Trophoblast cell (in vitro differentiated cells and primary cell): Measurements from ENCODE around the gene ECHDC3.

Experiments
- DNase-seq, 2 donors: peaks; one replicate each; pipeline ENCODE4 v3.0.0-alpha.2; 2016
- H2AFZ ChIP-seq: 2 replicates; pipeline ENCODE4 v1.6.1; 2013; ENCODE audit warnings: low read length, moderate library complexity, mild to moderate bottlenecking; ENCODE audit not compliant: insufficient read depth, poor library complexity
- H2AK5ac ChIP-seq: 2 replicates; pipeline ENCODE4 v1.6.1; 2013; ENCODE audit warnings: mild to moderate bottlenecking, low read length
- H2BK120ac ChIP-seq: 2 replicates; pipeline ENCODE4 v1.6.1; 2013; ENCODE audit warnings: low read length, mild to moderate bottlenecking, moderate library complexity; ENCODE audit not compliant: insufficient read depth, poor library complexity
- H2BK12ac ChIP-seq: 2 replicates; pipeline ENCODE4 v1.6.1; 2013; ENCODE audit warnings: mild to moderate bottlenecking, low read length, moderate library complexity
- H2BK5ac ChIP-seq: 2 replicates; pipeline ENCODE4 v1.6.1; 2013; ENCODE audit warnings: low read length, low read depth, moderate library complexity, mild to moderate bottlenecking; ENCODE audit not compliant: poor library complexity
- H3K14ac ChIP-seq: 2 replicates; pipeline ENCODE4 v1.6.1; 2013; ENCODE audit warnings: mild to moderate bottlenecking, low read length
- H3K18ac ChIP-seq: 2 replicates; pipeline ENCODE4 v1.6.1; 2013; ENCODE audit warnings: mild to moderate bottlenecking, low read length
- H3K23ac ChIP-seq: 2 replicates; pipeline ENCODE4 v1.6.1; 2013; ENCODE audit warnings: low read length
- H3K27ac ChIP-seq: 2 replicates; pipeline ENCODE4 v1.5.1; 2013; ENCODE audit warnings: low read depth, mild to moderate bottlenecking, inconsistent platforms, low read length, moderate library complexity
- H3K27me3 ChIP-seq: 2 replicates; pipeline ENCODE4 v1.6.1; 2013; ENCODE audit warnings: inconsistent platforms, mild to moderate bottlenecking, low read length, moderate library complexity; ENCODE audit not compliant: insufficient read depth
- H3K36me3 ChIP-seq, 2 experiments: 1 replicate in 1 of 2; 2 replicates in 1 of 2; pipeline ENCODE4 v1.6.1; 2013; ENCODE audit warnings: low read length in 2 of 2, mild to moderate bottlenecking in 2 of 2, moderate library complexity in 1 of 2; ENCODE audit not compliant: insufficient read depth in 2 of 2, control insufficient read depth in 1 of 2
- H3K4ac ChIP-seq: 2 replicates; pipeline ENCODE4 v1.6.1; 2013; ENCODE audit warnings: low read depth, mild to moderate bottlenecking, low read length, moderate library complexity
- H3K4me1 ChIP-seq, 2 experiments: 1 replicate in 1 of 2; 2 replicates in 1 of 2; pipeline ENCODE4 v1.6.1; 2013; ENCODE audit warnings: low read length in 2 of 2, mild to moderate bottlenecking in 2 of 2, moderate library complexity in 1 of 2; ENCODE audit not compliant: insufficient read depth in 2 of 2, control insufficient read depth in 1 of 2
- H3K4me2 ChIP-seq: 2 replicates; pipeline ENCODE4 v1.6.1; 2013; ENCODE audit warnings: inconsistent platforms, mild to moderate bottlenecking, low read length, moderate library complexity
- H3K4me3 ChIP-seq: 2 replicates; pipeline ENCODE4 v1.5.1; 2013; ENCODE audit warnings: mild to moderate bottlenecking, low read depth, low read length, inconsistent platforms
- H3K79me1 ChIP-seq: one replicate; pipeline ENCODE4 v1.6.1; 2013; ENCODE audit warnings: low read length
- H3K79me2 ChIP-seq: 2 replicates; pipeline ENCODE4 v1.6.1; 2013; ENCODE audit warnings: low read length, mild to moderate bottlenecking; ENCODE audit not compliant: control insufficient read depth, insufficient read depth, poor library complexity
- H3K9ac ChIP-seq: 2 replicates; pipeline ENCODE4 v1.6.1; 2013; ENCODE audit warnings: mild to moderate bottlenecking, low read length
- H3K9me3 ChIP-seq: 2 replicates; pipeline ENCODE4 v1.6.1; 2013; ENCODE audit warnings: low read depth, mild to moderate bottlenecking, control low read depth, inconsistent platforms, low read length; ENCODE audit not compliant: insufficient read depth
- H4K12ac ChIP-seq: 2 replicates; pipeline ENCODE4 v1.6.1; 2013; ENCODE audit warnings: low read depth, mild to moderate bottlenecking, low read length, moderate library complexity
- H4K8ac ChIP-seq: 2 replicates; pipeline ENCODE4 v1.6.1; 2013; ENCODE audit warnings: low read depth, mild to moderate bottlenecking, low read length, moderate library complexity
- H4K91ac ChIP-seq: one replicate; pipeline ENCODE4 v1.6.1; 2013; ENCODE audit warnings: low read depth, mild to moderate bottlenecking, low read length, moderate library complexity
- WGBS: extraction: QIAGEN DNeasy Blood & Tissue Kit; methylation state at CpG from one replicate; pipeline ENCODE4 v1.1.7; 2013; ENCODE audit warnings: missing lambda C conversion rate; ENCODE audit not compliant: insufficient read length, insufficient coverage; ENCODE audit errors: extremely low coverage; 5-methylcytosine and 5-hydroxymethylcytosine counted together

The ECHDC3 gene

DNA sequence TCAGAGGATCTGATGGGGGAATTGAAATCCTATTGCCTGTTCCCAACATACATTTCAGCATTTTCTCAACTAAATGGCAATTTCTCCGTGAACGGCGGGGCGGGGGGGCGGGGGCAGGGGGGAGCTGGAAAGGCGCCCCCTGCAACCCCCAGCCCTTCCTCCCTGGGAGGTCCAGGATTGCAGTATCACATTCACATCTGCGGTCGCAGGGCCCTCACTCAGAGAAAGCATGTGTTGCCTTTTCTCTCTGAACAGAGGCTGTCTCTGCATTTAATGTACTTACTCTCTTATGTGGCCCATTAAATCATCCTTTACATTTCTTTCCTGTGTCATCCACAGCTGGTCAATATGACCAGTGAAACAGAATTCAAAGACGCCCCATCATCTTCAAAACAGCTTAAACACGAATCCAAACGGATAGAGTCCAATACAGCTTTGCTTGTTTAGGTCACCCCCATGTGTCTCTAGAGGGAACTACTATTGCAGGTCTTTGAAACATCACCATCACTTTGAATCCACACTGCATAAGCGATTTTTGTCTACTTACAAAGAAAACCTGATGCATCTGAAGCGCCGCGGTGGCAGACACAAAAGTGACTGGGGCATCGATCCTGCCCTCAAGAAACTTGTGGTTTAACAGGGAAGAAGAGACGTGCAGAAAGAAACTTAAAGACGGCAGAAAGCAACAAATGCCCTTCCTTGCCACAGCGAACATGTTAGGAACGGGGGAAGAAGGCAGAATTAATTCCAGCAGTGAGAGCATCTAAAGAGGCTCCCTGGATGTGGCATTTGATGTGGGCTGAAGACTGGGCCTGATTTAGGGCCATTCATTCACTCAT is 17.0 kb upstream of the ECHDC3 start:
- Histone ChIP-seq H3K9me3 (peaks cover 8% of the 10 kb centered on the region), H3K9ac (no peak overlapping the region), H3K4me2 (no peak overlapping the region), H3K79me2 (no peaks in the 10 kb centered on the region), H4K12ac (no peak overlapping the region), H3K27me3 (no peaks in the 10 kb centered on the region), H4K91ac (no peak overlapping the region), H3K79me1 (no peaks in the 10 kb centered on the region), H3K27ac (no peak overlapping the region), H2BK5ac (no peak overlapping the region), H2BK12ac (no peak overlapping the region), H3K36me3 (no peaks in the 10 kb centered on the region), H3K4ac (no peak overlapping the region), H2BK120ac (no peak overlapping the region), H3K23ac (no peak overlapping the region), H4K8ac (no peak overlapping the region), H3K4me1 (no peaks in the 10 kb centered on the region), H3K4me3 (no peak overlapping the region), H3K14ac (no peak overlapping the region), H2AK5ac (no peak overlapping the region), H2AFZ (no peak overlapping the region), H3K18ac (no peak overlapping the region)
- WGBS, result no CpG with 5 or more reads among the region's 20 CpGs
- DNase-seq, result peak; percentile 15 to 71

DNA sequence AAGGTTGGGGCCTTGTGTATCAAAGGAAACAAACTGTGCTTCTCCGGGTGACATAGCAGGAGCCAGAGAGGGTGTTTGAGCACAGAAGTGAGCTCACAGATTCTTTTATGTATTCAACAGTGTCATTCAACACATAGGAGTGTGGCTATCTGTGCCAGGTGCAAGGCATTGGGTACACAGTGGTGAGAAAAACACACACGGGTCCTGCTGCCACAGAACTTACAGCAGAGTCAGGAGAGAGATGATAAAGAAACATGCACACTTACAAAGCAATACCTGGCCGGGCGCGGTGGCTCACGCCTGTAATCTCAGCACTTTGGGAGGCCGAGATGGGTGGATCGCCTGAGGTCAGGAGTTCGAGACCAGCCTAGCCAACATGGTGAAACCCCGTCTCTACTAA is 16.3 kb upstream of the ECHDC3 start:
- Histone ChIP-seq H3K14ac (no peak overlapping the region), H3K79me2 (no peaks in the 10 kb centered on the region), H3K4me1 (no peaks in the 10 kb centered on the region), H2AFZ (no peak overlapping the region), H4K91ac (no peak overlapping the region), H3K79me1 (no peaks in the 10 kb centered on the region), H2BK120ac (no peak overlapping the region), H3K23ac (no peak overlapping the region), H4K8ac (no peak overlapping the region), H2BK5ac (no peak overlapping the region), H3K27ac (no peak overlapping the region), H3K4me2 (no peak overlapping the region), H3K36me3 (no peaks in the 10 kb centered on the region), H3K4ac (no peak overlapping the region), H3K27me3 (no peaks in the 10 kb centered on the region), H3K4me3 (no peak overlapping the region), H2BK12ac (no peak overlapping the region), H3K9ac (no peak overlapping the region), H2AK5ac (no peak overlapping the region), H3K9me3 (peaks cover 10% of the 10 kb centered on the region), H3K18ac (no peak overlapping the region), H4K12ac (no peak overlapping the region)
- no peak for DNase-seq
- no CpG with 5 or more reads among the region's 10 CpGs for WGBS

DNA sequence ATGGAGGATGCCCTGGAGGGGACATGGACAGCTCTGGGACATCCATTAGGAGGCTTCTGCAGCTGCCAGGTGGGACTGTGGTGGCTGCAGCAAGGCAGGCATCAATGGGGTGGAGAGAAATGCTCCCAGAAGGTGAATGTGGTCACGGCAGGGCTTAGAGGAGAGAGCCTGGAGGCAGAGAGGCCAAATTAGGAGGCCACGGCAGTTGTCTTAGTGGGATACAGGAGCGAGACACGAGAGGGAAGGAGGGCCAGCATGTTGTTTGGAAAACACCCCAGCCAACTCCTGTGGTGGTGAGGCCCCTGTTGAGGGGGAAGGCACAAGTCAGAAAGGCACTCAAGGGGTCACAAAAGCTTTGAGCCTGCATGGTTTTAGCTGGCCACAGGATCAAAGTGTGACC is 14.6 kb upstream of the ECHDC3 start:
- no peak overlapping the region for H3K27ac ChIP-seq
- H3K4me2 ChIP-seq, result no peak overlapping the region
- H3K9ac ChIP-seq, result no peak overlapping the region
- no peaks in the 10 kb centered on the region for H3K27me3 ChIP-seq
- no peak overlapping the region for H4K8ac ChIP-seq
- no peak overlapping the region for H3K4ac ChIP-seq
- H3K18ac ChIP-seq, result no peak overlapping the region
- H2AK5ac ChIP-seq, result no peak overlapping the region
- H4K12ac ChIP-seq, result no peak overlapping the region
- no peak overlapping the region for H2AFZ ChIP-seq
- H2BK5ac ChIP-seq, result no peak overlapping the region
- H3K79me1 ChIP-seq, result no peaks in the 10 kb centered on the region
- no peak overlapping the region for H2BK120ac ChIP-seq
- H3K4me1 ChIP-seq, result no peaks in the 10 kb centered on the region
- H3K9me3 ChIP-seq, result peaks cover 10% of the 10 kb centered on the region
- H3K36me3 ChIP-seq, result no peaks in the 10 kb centered on the region
- H3K79me2 ChIP-seq, result no peaks in the 10 kb centered on the region
- DNase-seq, result no peak
- H3K4me3 ChIP-seq, result peak overlapping the region; percentile 0
- WGBS, result no CpG with 5 or more reads among the region's 4 CpGs
- no peak overlapping the region for H4K91ac ChIP-seq
- H3K14ac ChIP-seq, result no peak overlapping the region
- no peak overlapping the region for H2BK12ac ChIP-seq
- no peak overlapping the region for H3K23ac ChIP-seq

DNA sequence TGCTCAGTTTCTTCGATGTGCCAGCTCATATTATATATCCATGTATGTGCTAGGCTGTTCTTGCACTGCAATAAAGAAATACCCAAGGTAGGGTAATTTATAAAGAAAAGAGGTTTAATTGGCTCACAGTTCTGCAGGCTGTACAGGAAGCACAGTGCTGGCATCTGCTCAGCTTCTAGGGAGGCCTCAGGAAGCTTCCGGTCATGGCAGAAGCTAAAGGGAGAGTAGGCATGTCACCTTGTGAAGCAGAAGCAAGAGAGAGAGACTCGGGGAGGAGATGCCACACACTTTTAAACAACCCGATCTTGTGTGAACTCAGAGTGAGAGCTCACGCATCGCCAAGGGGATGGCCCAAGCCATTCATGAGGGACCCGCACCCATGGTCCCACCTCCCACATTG is 13.8 kb upstream of the ECHDC3 start:
- H3K4me2 ChIP-seq, result no peak overlapping the region
- WGBS, result no CpG with 5 or more reads among the region's 7 CpGs
- H3K23ac ChIP-seq, result no peak overlapping the region

More for the DNA sequence above, 13.8 kb upstream of the ECHDC3 start:
- H2AK5ac ChIP-seq, result no peak overlapping the region
- H2BK5ac ChIP-seq, result no peak overlapping the region
- H2AFZ ChIP-seq, result no peak overlapping the region
- H4K91ac ChIP-seq, result no peak overlapping the region
- H3K36me3 ChIP-seq, result no peaks in the 10 kb centered on the region
- DNase-seq, result no peak
- no peak overlapping the region for H3K4me3 ChIP-seq
- H3K4me1 ChIP-seq, result no peaks in the 10 kb centered on the region
- H2BK120ac ChIP-seq, result no peak overlapping the region
- H2BK12ac ChIP-seq, result no peak overlapping the region
- H4K8ac ChIP-seq, result no peak overlapping the region
- no peak overlapping the region for H3K4ac ChIP-seq
- no peak overlapping the region for H3K14ac ChIP-seq
- no peak overlapping the region for H4K12ac ChIP-seq
- H3K79me2 ChIP-seq, result no peaks in the 10 kb centered on the region
- H3K18ac ChIP-seq, result no peak overlapping the region
- H3K27ac ChIP-seq, result no peak overlapping the region
- no peak overlapping the region for H3K9ac ChIP-seq
- peaks cover 10% of the 10 kb centered on the region for H3K9me3 ChIP-seq
- H3K79me1 ChIP-seq, result no peaks in the 10 kb centered on the region
- no peaks in the 10 kb centered on the region for H3K27me3 ChIP-seq
